Neural progenitor cell (in vitro differentiated cells): ENCODE measurements around the gene ABCF1. TPM values are rescaled to one million over a fixed set of nuclear protein-coding genes. Genes with fewer than 3 reads are reported as not detected.

Source experiments
- DNase-seq: peaks from one replicate; pipeline ENCODE4 v3.0.0-alpha.2; 2016; ENCODE audit warnings: low spot score
- H2AFZ ChIP-seq: fragments of 200-600 bp; sonication (generic); replicated peaks from 2 replicates; pipeline ENCODE4 v1.6.1; 2016; ENCODE audit warnings: antibody characterized with exemption
- H3F3A ChIP-seq: fragments of 200-600 bp; sonication (generic); 2 replicates; pipeline ENCODE4 v1.6.1; 2016; ENCODE audit warnings: antibody characterized with exemption, low read depth
- H3K27ac ChIP-seq: fragments of 200-600 bp; sonication (generic); 2 replicates; pipeline ENCODE4 v1.5.1; 2016; ENCODE audit warnings: mild to moderate bottlenecking
- H3K27me3 ChIP-seq: fragments of 200-600 bp; sonication (generic); 2 replicates; pipeline ENCODE4 v1.6.1; 2016; ENCODE audit warnings: mild to moderate bottlenecking, moderate library complexity
- H3K36me3 ChIP-seq: fragments of 200-600 bp; sonication (generic); 2 replicates; pipeline ENCODE4 v1.5.1; 2016
- H3K4me1 ChIP-seq: fragments of 200-600 bp; sonication (generic); 2 replicates; pipeline ENCODE4 v1.6.1; 2016; ENCODE audit warnings: mixed run types
- H3K4me2 ChIP-seq: fragments of 200-600 bp; sonication (generic); 2 replicates; pipeline ENCODE4 v1.6.1; 2016
- H3K4me3 ChIP-seq: fragments of 200-600 bp; sonication (generic); 2 replicates; pipeline ENCODE4 v1.5.1; 2016
- H3K79me2 ChIP-seq: fragments of 200-600 bp; sonication (generic); 2 replicates; pipeline ENCODE4 v1.6.1; 2016; ENCODE audit warnings: low read depth
- H3K9ac ChIP-seq: fragments of 200-600 bp; sonication (generic); 2 replicates; pipeline ENCODE4 v1.6.1; 2016
- H3K9me3 ChIP-seq: fragments of 200-600 bp; sonication (generic); 2 replicates; pipeline ENCODE4 v1.5.1; 2016; ENCODE audit warnings: low read depth
- H4K20me1 ChIP-seq: fragments of 200-600 bp; sonication (generic); 2 replicates; pipeline ENCODE4 v1.6.1; 2016; ENCODE audit warnings: low read depth
- H3K27ac Mint-ChIP-seq: 3 replicates; pipeline ENCODE4 v1.8.0; 2021; ENCODE audit warnings: mixed read lengths
- H3K27me3 Mint-ChIP-seq: 2 replicates; pipeline ENCODE4 v1.8.0; 2022; ENCODE audit warnings: low read depth, mild to moderate bottlenecking, inconsistent platforms, moderate library complexity, mixed read lengths; ENCODE audit not compliant: insufficient read depth
- H3K36me3 Mint-ChIP-seq: 3 replicates; pipeline ENCODE4 v1.8.0; 2021; ENCODE audit warnings: mixed read lengths
- H3K4me1 Mint-ChIP-seq: 3 replicates; pipeline ENCODE4 v1.8.0; 2021; ENCODE audit warnings: mixed read lengths
- H3K4me3 Mint-ChIP-seq: 3 replicates; pipeline ENCODE4 v1.8.0; 2021; ENCODE audit warnings: mild to moderate bottlenecking, moderate library complexity, mixed read lengths
- H3K9me3 Mint-ChIP-seq: 3 replicates; pipeline ENCODE4 v1.8.0; 2020; ENCODE audit warnings: mixed read lengths
- EZH2 ChIP-seq: fragments of 200-600 bp; sonication (generic); IDR thresholded peaks from 2 replicates; pipeline ENCODE4 v1.6.1; 2017; ENCODE audit warnings: antibody characterized with exemption, mild to moderate bottlenecking, moderate library complexity
- EZH2phosphoT487 ChIP-seq: fragments of 200-600 bp; sonication (generic); IDR thresholded peaks from 2 replicates; pipeline ENCODE4 v1.6.1; 2017; ENCODE audit warnings: antibody characterized with exemption
- total RNA-seq: library from RNA; depleted of rRNA; stranded (reverse); fragments of >200 nt; gene quantifications from 2 replicates; pipeline ENCODE4 v1.2.3, GENCODE V29; 2015; ENCODE audit warnings: low replicate concordance
- TF ChIP-seq, protein P1 (sequence below): fragments of 200-600 bp; sonication (generic); IDR thresholded peaks from 2 replicates; pipeline ENCODE4 v1.5.1; 2017; ENCODE audit warnings: antibody characterized with exemption, mild to moderate bottlenecking

ABCF1 gene
- total RNA-seq, 1 donor from 2014 or later, result 43.9 TPM

DNA sequence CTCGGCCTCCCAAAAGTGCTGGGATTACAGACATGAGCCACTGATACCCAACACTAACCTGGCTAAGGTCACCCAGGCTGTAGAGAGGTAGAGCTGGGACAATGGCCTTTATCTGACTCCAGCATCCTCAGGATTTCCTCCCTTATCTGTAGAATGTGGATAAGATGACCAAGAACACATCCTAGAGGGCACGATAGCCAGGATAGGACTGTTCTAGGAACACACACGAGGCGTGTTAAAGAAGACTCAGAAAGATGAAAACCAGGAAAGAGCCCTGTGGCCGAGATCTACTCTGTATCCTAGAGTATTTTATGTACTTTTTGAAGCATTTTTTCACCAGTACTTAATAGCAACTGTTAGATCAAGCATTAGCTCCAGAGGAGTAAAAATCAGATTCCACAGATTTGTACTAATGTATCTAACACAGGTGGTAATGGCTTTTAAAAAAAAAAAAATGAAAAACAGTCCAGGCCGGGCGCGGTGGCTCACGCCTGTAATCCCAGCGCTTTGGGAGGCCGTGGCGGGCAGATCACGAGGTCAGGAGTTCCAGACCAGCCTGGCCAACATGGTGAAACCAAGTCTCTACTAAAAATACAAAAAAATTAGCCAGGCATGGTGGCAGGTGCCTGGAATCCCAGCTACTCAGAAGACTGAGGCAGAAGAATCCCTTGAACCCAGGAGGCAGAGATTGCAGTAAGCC lies 28.5 kb downstream of the ABCF1 start:
- no peak for TF ChIP-seq EZH2phosphoT487
- TF ChIP-seq EZH2, result no peak
- TF ChIP-seq, protein P1, sequence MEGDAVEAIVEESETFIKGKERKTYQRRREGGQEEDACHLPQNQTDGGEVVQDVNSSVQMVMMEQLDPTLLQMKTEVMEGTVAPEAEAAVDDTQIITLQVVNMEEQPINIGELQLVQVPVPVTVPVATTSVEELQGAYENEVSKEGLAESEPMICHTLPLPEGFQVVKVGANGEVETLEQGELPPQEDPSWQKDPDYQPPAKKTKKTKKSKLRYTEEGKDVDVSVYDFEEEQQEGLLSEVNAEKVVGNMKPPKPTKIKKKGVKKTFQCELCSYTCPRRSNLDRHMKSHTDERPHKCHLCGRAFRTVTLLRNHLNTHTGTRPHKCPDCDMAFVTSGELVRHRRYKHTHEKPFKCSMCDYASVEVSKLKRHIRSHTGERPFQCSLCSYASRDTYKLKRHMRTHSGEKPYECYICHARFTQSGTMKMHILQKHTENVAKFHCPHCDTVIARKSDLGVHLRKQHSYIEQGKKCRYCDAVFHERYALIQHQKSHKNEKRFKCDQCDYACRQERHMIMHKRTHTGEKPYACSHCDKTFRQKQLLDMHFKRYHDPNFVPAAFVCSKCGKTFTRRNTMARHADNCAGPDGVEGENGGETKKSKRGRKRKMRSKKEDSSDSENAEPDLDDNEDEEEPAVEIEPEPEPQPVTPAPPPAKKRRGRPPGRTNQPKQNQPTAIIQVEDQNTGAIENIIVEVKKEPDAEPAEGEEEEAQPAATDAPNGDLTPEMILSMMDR, result no peak
- Histone ChIP-seq H3K4me3 (no peak overlapping the region), H3K27me3 (no peaks in the 10 kb centered on the region), H3K36me3 (peaks cover 4% of the 10 kb centered on the region), H3K27ac (peak overlapping the region; percentile 77), H3K4me2 (no peak overlapping the region), H4K20me1 (peaks cover 21% of the 10 kb centered on the region), H3F3A (peaks cover 80% of the 10 kb centered on the region), H2AFZ (no peak overlapping the region), H3K4me1 (no peaks in the 10 kb centered on the region), H3K9me3 (no peaks in the 10 kb centered on the region), H3K79me2 (no peaks in the 10 kb centered on the region), H3K9ac (no peak overlapping the region)
- Mint-ChIP-seq H3K4me3 (no peak overlapping the region), H3K27me3 (peaks cover 3% of the 10 kb centered on the region), H3K9me3 (no peaks in the 10 kb centered on the region), H3K27ac (no peak overlapping the region), H3K4me1 (peaks cover 7% of the 10 kb centered on the region), H3K36me3 (peaks cover 37% of the 10 kb centered on the region)
- no peak for DNase-seq

DNA sequence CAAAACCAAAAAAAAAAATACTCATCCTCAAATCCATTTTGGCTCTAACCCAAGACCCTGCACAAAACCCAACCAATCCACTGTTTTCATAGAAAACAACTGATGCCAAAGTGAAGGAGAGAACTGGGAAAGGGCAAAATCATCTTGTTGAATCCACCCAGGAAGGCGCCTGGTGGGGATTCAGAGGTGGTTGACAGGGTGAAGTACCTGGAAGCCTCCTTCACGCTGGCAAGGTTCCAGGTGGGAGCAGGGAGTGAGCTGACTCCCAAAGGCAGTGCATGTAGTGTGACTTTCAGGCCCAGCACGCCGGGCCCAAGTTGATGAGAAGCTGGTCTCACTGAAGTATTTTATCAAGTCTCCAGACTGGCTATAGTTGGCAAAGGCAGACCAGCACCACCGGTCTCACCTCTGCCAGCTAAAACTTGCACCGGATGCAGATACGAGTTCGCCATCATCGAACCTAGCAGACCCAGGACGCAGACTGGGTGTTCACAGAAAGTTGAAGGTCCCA lies 29.3 kb downstream of the ABCF1 start:
- Histone ChIP-seq H3K36me3 (peaks cover 4% of the 10 kb centered on the region), H4K20me1 (peaks cover 21% of the 10 kb centered on the region), H3K9ac (no peak overlapping the region), H3K9me3 (no peaks in the 10 kb centered on the region), H3F3A (peaks cover 81% of the 10 kb centered on the region), H3K27me3 (no peaks in the 10 kb centered on the region), H3K79me2 (no peaks in the 10 kb centered on the region), H3K4me3 (no peak overlapping the region), H3K27ac (no peak overlapping the region), H3K4me2 (no peak overlapping the region), H2AFZ (no peak overlapping the region), H3K4me1 (no peaks in the 10 kb centered on the region)
- Mint-ChIP-seq H3K36me3 (peaks cover 39% of the 10 kb centered on the region), H3K4me1 (peaks cover 7% of the 10 kb centered on the region), H3K27me3 (peaks cover 2% of the 10 kb centered on the region), H3K9me3 (no peaks in the 10 kb centered on the region), H3K4me3 (no peak overlapping the region), H3K27ac (no peak overlapping the region)
- DNase-seq, result no peak
- TF ChIP-seq EZH2phosphoT487 (no peak), EZH2 (no peak)
- TF ChIP-seq, protein P1, result no peak

DNA sequence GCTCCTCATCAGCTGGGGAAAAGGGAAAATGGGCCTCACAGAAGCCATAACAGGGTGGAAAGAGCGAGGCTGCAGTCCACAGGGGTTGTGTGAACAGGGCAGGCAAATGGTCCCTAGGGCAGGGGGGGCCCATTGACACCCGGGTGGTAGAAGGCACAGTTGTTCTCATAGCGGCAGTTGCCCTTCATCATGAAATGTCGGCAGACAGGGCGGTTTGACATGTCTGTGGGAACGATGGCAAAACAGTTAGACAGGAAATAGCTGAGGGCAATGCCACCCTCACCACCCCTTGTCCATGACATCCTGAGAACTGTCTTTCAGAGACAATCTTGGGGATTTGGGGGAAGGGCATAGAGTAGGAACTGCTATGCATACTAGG lies 30.2 kb downstream of the ABCF1 start:
- Mint-ChIP-seq H3K27me3 (peaks cover 4% of the 10 kb centered on the region), H3K4me1 (peaks cover 7% of the 10 kb centered on the region), H3K4me3 (no peak overlapping the region), H3K36me3 (peaks cover 46% of the 10 kb centered on the region), H3K27ac (no peak overlapping the region), H3K9me3 (no peaks in the 10 kb centered on the region)
- no peaks in the 10 kb centered on the region for H3K4me1 ChIP-seq
- no peaks in the 10 kb centered on the region for H3K27me3 ChIP-seq
- H3F3A ChIP-seq, result peaks cover 80% of the 10 kb centered on the region
- no peak overlapping the region for H3K4me2 ChIP-seq
- no peak for TF ChIP-seq EZH2phosphoT487
- TF ChIP-seq, protein P1, result no peak
- no peak for TF ChIP-seq EZH2
- peaks cover 6% of the 10 kb centered on the region for H3K36me3 ChIP-seq
- no peak overlapping the region for H3K27ac ChIP-seq
- no peak overlapping the region for H3K9ac ChIP-seq
- no peak overlapping the region for H3K4me3 ChIP-seq
- H3K79me2 ChIP-seq, result no peaks in the 10 kb centered on the region
- H4K20me1 ChIP-seq, result peaks cover 29% of the 10 kb centered on the region
- no peak overlapping the region for H2AFZ ChIP-seq
- DNase-seq, result no peak
- no peaks in the 10 kb centered on the region for H3K9me3 ChIP-seq
